Lower lobe of right lung (tissue), 2 donors: ENCODE data around the gene ASCC1. TPM values are rescaled to one million over a fixed set of nuclear protein-coding genes. Genes with fewer than 3 reads are reported as not detected.

Experiments used
- ATAC-seq, 2 donors: fragments of 200-7000 bp; cut with Tn5 transposase; one replicate each; pipeline ENCODE4 v1.9.1; 2020 to 2022; ENCODE audit warnings: mild to moderate bottlenecking in 2 of 2, moderate library complexity in 2 of 2
- DNase-seq: peaks from one replicate; pipeline ENCODE4 v3.0.0-alpha.2; 2020
- H3K27ac ChIP-seq: fragments of 200-600 bp; one replicate; pipeline ENCODE4 v1.8.0; 2022
- H3K27me3 ChIP-seq: fragments of 200-600 bp; one replicate; pipeline ENCODE4 v1.8.0; 2022; ENCODE audit warnings: low read depth
- H3K36me3 ChIP-seq: fragments of 200-600 bp; one replicate; pipeline ENCODE4 v1.8.0; 2022; ENCODE audit warnings: mild to moderate bottlenecking
- H3K4me1 ChIP-seq: fragments of 200-600 bp; one replicate; pipeline ENCODE4 v1.8.0; 2022
- H3K4me3 ChIP-seq: fragments of 200-600 bp; one replicate; pipeline ENCODE4 v1.8.0; 2022; ENCODE audit warnings: mild to moderate bottlenecking
- H3K9me3 ChIP-seq: fragments of 200-600 bp; one replicate; pipeline ENCODE4 v1.8.0; 2022
- CTCF ChIP-seq: fragments of 200-600 bp; IDR thresholded peaks from one replicate; pipeline ENCODE4 v1.8.0; 2022; ENCODE audit warnings: antibody characterized with exemption, mild to moderate bottlenecking
- intact Hi-C: fragments of 100-400 bp; cut with DNase I; formaldehyde crosslinking; loops from one replicate; pipeline ENCODE4 v1.11.0; 2022
- total RNA-seq: library from RNA; stranded (reverse); fragmentation: NEBNext Ultra II Directional; extraction: Animal tissue kit (Norgen Biotek cat#: 25700); gene quantifications from one replicate; pipeline ENCODE4 v1.2.1, GENCODE V29; 2021
- donor health status: DM: no; HTN: yes; CAD: no; lungs with severe emphysema.

Gene ASCC1
- total RNA-seq, 1 donor from 2014 or later, result 23.9 TPM

DNA sequence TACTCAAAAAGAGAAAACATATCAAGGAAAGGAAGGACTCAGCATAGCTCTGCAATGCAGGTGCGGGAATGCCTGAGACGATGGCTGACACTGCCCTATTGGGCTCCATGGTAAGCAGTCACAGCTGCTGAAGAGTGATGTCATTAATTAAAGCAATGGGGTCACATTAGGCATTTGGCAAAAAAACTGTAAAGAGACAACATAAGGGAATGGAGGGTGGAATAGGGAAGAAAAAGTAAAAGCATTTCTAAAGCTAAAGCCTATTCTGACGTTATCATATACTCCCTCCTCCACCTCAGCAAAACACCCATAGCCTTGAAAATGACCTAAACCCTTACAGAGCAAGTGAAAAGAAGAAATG lies 89.2 kb downstream of the ASCC1 start:
- Histone ChIP-seq H3K36me3 (peaks cover 15% of the 10 kb centered on the region), H3K4me1 (no peaks in the 10 kb centered on the region), H3K27me3 (no peaks in the 10 kb centered on the region), H3K4me3 (no peak overlapping the region), H3K27ac (no peak overlapping the region), H3K9me3 (no peaks in the 10 kb centered on the region)
- intact Hi-C loops, result no loop called here
- TF ChIP-seq CTCF, result no peak
- ATAC-seq (no peak), DNase-seq (no peak)

- DNase-seq (no peak), ATAC-seq (peak in 1 of 2 donors; percentile 62)
- intact Hi-C loops, result no loop called here
- Histone ChIP-seq H3K27ac (no peak overlapping the region), H3K4me1 (no peaks in the 10 kb centered on the region), H3K4me3 (no peak overlapping the region), H3K27me3 (no peaks in the 10 kb centered on the region), H3K9me3 (no peaks in the 10 kb centered on the region), H3K36me3 (peaks cover 15% of the 10 kb centered on the region)
- peak; percentile 44 for TF ChIP-seq CTCF
Measured at GRCh38 chr10:72126184-72126871, 89.7 kb downstream of the ASCC1 start.

GRCh38 chr10:72124989-72125388 lies 91.1 kb downstream of the ASCC1 start:
- no peaks in the 10 kb centered on the region for H3K27me3 ChIP-seq
- no peak for DNase-seq
- peak in 1 of 2 donors; percentile 26 for ATAC-seq
- intact Hi-C loops, result no loop called here
- H3K36me3 ChIP-seq, result peaks cover 15% of the 10 kb centered on the region
- H3K27ac ChIP-seq, result peak overlapping the region; percentile 15
- TF ChIP-seq CTCF, result no peak
- no peaks in the 10 kb centered on the region for H3K4me1 ChIP-seq
- no peak overlapping the region for H3K4me3 ChIP-seq
- H3K9me3 ChIP-seq, result no peaks in the 10 kb centered on the region

DNA sequence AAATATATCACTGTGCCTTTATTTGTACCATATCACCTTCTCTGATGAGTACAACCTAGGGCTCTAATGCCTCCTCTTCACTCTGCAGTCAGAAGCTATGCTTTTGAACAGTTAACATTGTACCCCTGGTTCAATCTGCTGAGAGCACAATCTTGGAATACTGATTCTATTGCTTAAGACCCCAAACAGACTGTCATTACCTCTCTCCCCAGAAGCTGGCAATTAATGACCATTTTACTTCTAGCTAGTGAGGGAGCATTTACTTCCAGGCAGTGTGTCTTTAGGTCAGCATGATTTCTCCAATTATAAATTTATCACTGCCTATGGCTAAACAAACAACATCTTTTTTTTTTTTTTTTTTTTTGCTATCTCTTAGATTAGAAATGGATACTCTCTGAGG lies 91.7 kb downstream of the ASCC1 start:
- H3K27ac ChIP-seq, result no peak overlapping the region
- H3K27me3 ChIP-seq, result no peaks in the 10 kb centered on the region
- no peaks in the 10 kb centered on the region for H3K4me1 ChIP-seq
- ATAC-seq, result no peak
- H3K9me3 ChIP-seq, result no peaks in the 10 kb centered on the region
- H3K36me3 ChIP-seq, result peaks cover 15% of the 10 kb centered on the region
- H3K4me3 ChIP-seq, result no peak overlapping the region
- no peak for TF ChIP-seq CTCF
- no peak for DNase-seq
- intact Hi-C loops, result no loop called here

GRCh38 chr10:72123616-72124015 lies 92.5 kb downstream of the ASCC1 start:
- no peak for TF ChIP-seq CTCF
- no peaks in the 10 kb centered on the region for H3K4me1 ChIP-seq
- no peaks in the 10 kb centered on the region for H3K9me3 ChIP-seq
- no peak overlapping the region for H3K27ac ChIP-seq
- no peak overlapping the region for H3K4me3 ChIP-seq
- DNase-seq (no peak), ATAC-seq (no peak)
- H3K27me3 ChIP-seq, result no peaks in the 10 kb centered on the region
- H3K36me3 ChIP-seq, result peaks cover 15% of the 10 kb centered on the region
- intact Hi-C loops, result no loop called here
